ENCODE measurements around the gene ANAPC13. TPM values are rescaled to one million over a fixed set of nuclear protein-coding genes. Genes with fewer than 3 reads are reported as not detected.

Gene ANAPC13
- polyA plus RNA-seq, 2 donors, result 15.7 to 33.0 TPM

Other genes with a start within 250 kb of the ANAPC13 start
- gene RYK, start 235.1 kb downstream of the ANAPC13 start, polyA plus RNA-seq, result 10 to 100 TPM; 24.7 to 25.4 TPM
- gene AMOTL2, start 111.5 kb downstream of the ANAPC13 start, polyA plus RNA-seq, result 10 to 100 TPM; 21.2 to 23.2 TPM
- 10 to 100 TPM; 10.1 to 11.7 TPM for gene CEP63, start 72 bp upstream of the ANAPC13 start, polyA plus RNA-seq
- under 1 TPM; 0.02 to 0.08 TPM for gene KY, start 165.0 kb upstream of the ANAPC13 start, polyA plus RNA-seq